Neural progenitor cell (in vitro differentiated cells): ENCODE results near the gene CBR1. TPM values are rescaled to one million over a fixed set of nuclear protein-coding genes. Genes with fewer than 3 reads are reported as not detected.

Experiments used
- DNase-seq: peaks from one replicate; pipeline ENCODE4 v3.0.0-alpha.2; 2016; ENCODE audit warnings: low spot score
- H2AFZ ChIP-seq: fragments of 200-600 bp; sonication (generic); replicated peaks from 2 replicates; pipeline ENCODE4 v1.6.1; 2016; ENCODE audit warnings: antibody characterized with exemption
- H3F3A ChIP-seq: fragments of 200-600 bp; sonication (generic); 2 replicates; pipeline ENCODE4 v1.6.1; 2016; ENCODE audit warnings: antibody characterized with exemption, low read depth
- H3K27ac ChIP-seq: fragments of 200-600 bp; sonication (generic); 2 replicates; pipeline ENCODE4 v1.5.1; 2016; ENCODE audit warnings: mild to moderate bottlenecking
- H3K27me3 ChIP-seq: fragments of 200-600 bp; sonication (generic); 2 replicates; pipeline ENCODE4 v1.6.1; 2016; ENCODE audit warnings: mild to moderate bottlenecking, moderate library complexity
- H3K36me3 ChIP-seq: fragments of 200-600 bp; sonication (generic); 2 replicates; pipeline ENCODE4 v1.5.1; 2016
- H3K4me1 ChIP-seq: fragments of 200-600 bp; sonication (generic); 2 replicates; pipeline ENCODE4 v1.6.1; 2016; ENCODE audit warnings: mixed run types
- H3K4me2 ChIP-seq: fragments of 200-600 bp; sonication (generic); 2 replicates; pipeline ENCODE4 v1.6.1; 2016
- H3K4me3 ChIP-seq: fragments of 200-600 bp; sonication (generic); 2 replicates; pipeline ENCODE4 v1.5.1; 2016
- H3K79me2 ChIP-seq: fragments of 200-600 bp; sonication (generic); 2 replicates; pipeline ENCODE4 v1.6.1; 2016; ENCODE audit warnings: low read depth
- H3K9ac ChIP-seq: fragments of 200-600 bp; sonication (generic); 2 replicates; pipeline ENCODE4 v1.6.1; 2016
- H3K9me3 ChIP-seq: fragments of 200-600 bp; sonication (generic); 2 replicates; pipeline ENCODE4 v1.5.1; 2016; ENCODE audit warnings: low read depth
- H4K20me1 ChIP-seq: fragments of 200-600 bp; sonication (generic); 2 replicates; pipeline ENCODE4 v1.6.1; 2016; ENCODE audit warnings: low read depth
- H3K27ac Mint-ChIP-seq: 3 replicates; pipeline ENCODE4 v1.8.0; 2021; ENCODE audit warnings: mixed read lengths
- H3K27me3 Mint-ChIP-seq: 2 replicates; pipeline ENCODE4 v1.8.0; 2022; ENCODE audit warnings: low read depth, mild to moderate bottlenecking, inconsistent platforms, moderate library complexity, mixed read lengths; ENCODE audit not compliant: insufficient read depth
- H3K36me3 Mint-ChIP-seq: 3 replicates; pipeline ENCODE4 v1.8.0; 2021; ENCODE audit warnings: mixed read lengths
- H3K4me1 Mint-ChIP-seq: 3 replicates; pipeline ENCODE4 v1.8.0; 2021; ENCODE audit warnings: mixed read lengths
- H3K4me3 Mint-ChIP-seq: 3 replicates; pipeline ENCODE4 v1.8.0; 2021; ENCODE audit warnings: mild to moderate bottlenecking, moderate library complexity, mixed read lengths
- H3K9me3 Mint-ChIP-seq: 3 replicates; pipeline ENCODE4 v1.8.0; 2020; ENCODE audit warnings: mixed read lengths
- CTCF ChIP-seq: fragments of 200-600 bp; sonication (generic); IDR thresholded peaks from 2 replicates; pipeline ENCODE4 v1.5.1; 2017; ENCODE audit warnings: antibody characterized with exemption, mild to moderate bottlenecking
- EZH2 ChIP-seq: fragments of 200-600 bp; sonication (generic); IDR thresholded peaks from 2 replicates; pipeline ENCODE4 v1.6.1; 2017; ENCODE audit warnings: antibody characterized with exemption, mild to moderate bottlenecking, moderate library complexity
- EZH2phosphoT487 ChIP-seq: fragments of 200-600 bp; sonication (generic); IDR thresholded peaks from 2 replicates; pipeline ENCODE4 v1.6.1; 2017; ENCODE audit warnings: antibody characterized with exemption
- total RNA-seq: library from RNA; depleted of rRNA; stranded (reverse); fragments of >200 nt; gene quantifications from 2 replicates; pipeline ENCODE4 v1.2.3, GENCODE V29; 2015; ENCODE audit warnings: low replicate concordance

CBR1 gene
- total RNA-seq, 1 donor from 2014 or later, result 24.9 TPM

DNA sequence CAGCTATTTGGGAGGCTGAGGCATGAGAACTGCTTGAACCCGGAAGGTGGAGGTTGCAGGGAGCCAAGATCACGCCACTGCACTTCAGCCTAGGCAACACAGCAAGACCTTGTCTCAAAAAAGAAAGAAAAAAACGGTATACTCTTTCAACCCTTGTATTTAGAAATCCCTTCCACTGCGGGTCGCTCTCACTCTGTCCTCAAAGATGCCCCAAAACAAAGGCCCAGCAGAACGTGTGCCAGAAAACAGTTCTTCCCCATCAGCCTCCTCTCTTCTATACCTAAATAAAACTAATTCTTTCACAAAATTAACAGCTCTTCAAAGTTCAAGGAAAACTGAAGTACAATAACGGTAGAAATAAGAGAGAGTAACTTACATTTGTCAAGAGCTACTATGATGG, 22.7 kb upstream of the CBR1 start:
- Histone ChIP-seq H3K9me3 (no peaks in the 10 kb centered on the region), H3K27me3 (no peaks in the 10 kb centered on the region), H2AFZ (no peak overlapping the region), H3K9ac (no peak overlapping the region), H3K4me1 (no peaks in the 10 kb centered on the region), H3F3A (no peaks in the 10 kb centered on the region), H3K36me3 (peaks cover 17% of the 10 kb centered on the region), H4K20me1 (no peaks in the 10 kb centered on the region), H3K79me2 (no peaks in the 10 kb centered on the region), H3K4me3 (no peak overlapping the region), H3K4me2 (no peak overlapping the region), H3K27ac (no peak overlapping the region)
- no peak for DNase-seq
- Mint-ChIP-seq H3K27ac (no peak overlapping the region), H3K36me3 (peaks cover 45% of the 10 kb centered on the region), H3K9me3 (no peaks in the 10 kb centered on the region), H3K27me3 (no peaks in the 10 kb centered on the region), H3K4me1 (no peaks in the 10 kb centered on the region), H3K4me3 (no peak overlapping the region)
- no peak for TF ChIP-seq EZH2
- no peak for TF ChIP-seq EZH2phosphoT487
- no peak for TF ChIP-seq CTCF

GRCh38 chr21:36048357-36048756, 21.5 kb upstream of the CBR1 start:
- no peak for TF ChIP-seq CTCF
- TF ChIP-seq EZH2phosphoT487, result no peak
- TF ChIP-seq EZH2, result no peak
- Histone ChIP-seq H3K9ac (no peak overlapping the region), H3K9me3 (no peaks in the 10 kb centered on the region), H3K4me3 (no peak overlapping the region), H3K27ac (no peak overlapping the region), H4K20me1 (no peaks in the 10 kb centered on the region), H3K79me2 (no peaks in the 10 kb centered on the region), H3K36me3 (peaks cover 14% of the 10 kb centered on the region), H2AFZ (no peak overlapping the region), H3K4me2 (no peak overlapping the region), H3K4me1 (no peaks in the 10 kb centered on the region), H3F3A (no peaks in the 10 kb centered on the region), H3K27me3 (no peaks in the 10 kb centered on the region)
- H3K9me3 Mint-ChIP-seq, result no peaks in the 10 kb centered on the region
- H3K36me3 Mint-ChIP-seq, result peaks cover 43% of the 10 kb centered on the region
- H3K4me3 Mint-ChIP-seq, result no peak overlapping the region
- H3K4me1 Mint-ChIP-seq, result no peaks in the 10 kb centered on the region
- H3K27me3 Mint-ChIP-seq, result no peaks in the 10 kb centered on the region
- no peak overlapping the region for H3K27ac Mint-ChIP-seq
- no peak for DNase-seq

- Mint-ChIP-seq H3K4me3 (no peak overlapping the region), H3K36me3 (peaks cover 40% of the 10 kb centered on the region), H3K27ac (no peak overlapping the region), H3K4me1 (peaks cover 7% of the 10 kb centered on the region), H3K27me3 (no peaks in the 10 kb centered on the region), H3K9me3 (no peaks in the 10 kb centered on the region)
- TF ChIP-seq EZH2 (no peak), EZH2phosphoT487 (no peak), CTCF (no peak)
- Histone ChIP-seq H3K4me2 (no peak overlapping the region), H3K4me3 (no peak overlapping the region), H3K4me1 (no peaks in the 10 kb centered on the region), H2AFZ (no peak overlapping the region), H3K27me3 (no peaks in the 10 kb centered on the region), H3K9ac (no peak overlapping the region), H3K27ac (no peak overlapping the region), H3K79me2 (peaks cover 12% of the 10 kb centered on the region), H4K20me1 (no peaks in the 10 kb centered on the region), H3F3A (no peaks in the 10 kb centered on the region), H3K36me3 (peaks cover 20% of the 10 kb centered on the region), H3K9me3 (no peaks in the 10 kb centered on the region)
- DNase-seq, result no peak
Observed at GRCh38 chr21:36052860-36053714, 16.7 kb upstream of the CBR1 start.
